ENCODE measurements around the gene GRP.

The GRP gene

GRCh38 chr18:59268127-59268720 is 48.3 kb downstream of the GRP start:
- DNase-seq (ENCODE audit: low spot score), result no peak

GRCh38 chr18:59268721-59269562 is 49.0 kb downstream of the GRP start:
- no peak for DNase-seq (ENCODE audit: low spot score)

- no peak for DNase-seq (ENCODE audit: low spot score)
These were observed 49.7 kb downstream of the GRP start for GRCh38 chr18:59269563-59270119.

- no peak for DNase-seq (ENCODE audit: low spot score)
These were observed 50.8 kb downstream of the GRP start for GRCh38 chr18:59270689-59271257.

- no peak for DNase-seq (ENCODE audit: low spot score)
These were observed 51.8 kb downstream of the GRP start for GRCh38 chr18:59271606-59272220.

GRCh38 chr18:59272221-59272888 is 52.4 kb downstream of the GRP start:
- DNase-seq (ENCODE audit: low spot score), result no peak

GRCh38 chr18:59272891-59273758 is 53.2 kb downstream of the GRP start, which contains the start of gene RAX:
Gene RAX, minus strand, starts transcription at chr18:59273454. Its CDS starts 248 bp downstream, at chr18:59273206.
- DNase-seq (ENCODE audit: low spot score), result no peak

GRCh38 chr18:59273759-59274532 is 54.0 kb downstream of the GRP start:
- DNase-seq (ENCODE audit: low spot score), result no peak

GRCh38 chr18:59274533-59274928 is 54.6 kb downstream of the GRP start:
- DNase-seq (ENCODE audit: low spot score), result no peak

GRCh38 chr18:59275406-59275949 is 55.5 kb downstream of the GRP start:
- no peak for DNase-seq (ENCODE audit: low spot score)

- no peak for DNase-seq (ENCODE audit: low spot score)
These were observed 56.1 kb downstream of the GRP start for GRCh38 chr18:59276047-59276446.

GRCh38 chr18:59278793-59279192 is 58.8 kb downstream of the GRP start:
- no peak for DNase-seq (ENCODE audit: low spot score)

GRCh38 chr18:59279193-59279592 is 59.2 kb downstream of the GRP start:
- DNase-seq (ENCODE audit: low spot score), result no peak

GRCh38 chr18:59279722-59280121 is 59.8 kb downstream of the GRP start:
- DNase-seq (ENCODE audit: low spot score), result no peak
